ENCODE results near the gene SNPH. TPM values are rescaled to one million over a fixed set of nuclear protein-coding genes. Genes with fewer than 3 reads are reported as not detected.

The SNPH gene
- total and polyA plus RNA-seq, 2 of the 4 experiments (the other 2 are of a cell fraction): 3.1 to 4.5 TPM

- Histone ChIP-seq H4K5ac (ENCODE audit: low read depth, low read length) (no peak overlapping the region), H3K4me2 (ENCODE audit: low read depth, low read length) (no peak overlapping the region), H3K4me1 (ENCODE audit: control insufficient read depth, insufficient read depth, low read length) (peaks cover 8% of the 10 kb centered on the region), H2BK20ac (ENCODE audit: low read depth, low read length) (no peak overlapping the region), H3K4ac (ENCODE audit: low read depth, low read length) (no peak overlapping the region), H2BK120ac (ENCODE audit: low read depth, low read length) (no peak overlapping the region), H2AK9ac (replicated peaks; ENCODE audit: low read depth, low read length, poor library complexity) (no peak overlapping the region), H3K36me3 (ENCODE audit: control insufficient read depth, insufficient read depth, low read length) (peaks cover 1% of the 10 kb centered on the region; the same call in 1 of the 2 replicates), H3K79me1 (ENCODE audit: low read depth in 1 of 2, low read length in 2 of 2) (peaks cover 5 to 21% of the 10 kb centered on the region in 2 experiments; a peak in 3 of 4 replicates), H4K20me1 (ENCODE audit: insufficient read depth, low read length) (peaks cover 9% of the 10 kb centered on the region; the same call in 1 of the 2 replicates), H3K14ac (replicated peaks; ENCODE audit: low read depth, low read length) (no peak overlapping the region), H4K8ac (ENCODE audit: low read depth in 2 of 2, low read length in 2 of 2) (no peak overlapping the region), H2AK5ac (ENCODE audit: low read depth, low read length) (no peak overlapping the region), H3K56ac (ENCODE audit: extremely low read depth, insufficient read depth, low read length) (no peak overlapping the region), H2AFZ (replicated peaks; ENCODE audit: low read length, poor library complexity) (no peak overlapping the region), H3K27me3 (ENCODE audit: control insufficient read depth, insufficient read depth, low read length) (no peaks in the 10 kb centered on the region), H4K91ac (ENCODE audit: insufficient read depth, low read depth, low read length) (no peak overlapping the region), H2BK15ac (ENCODE audit: low read depth, low read length) (no peak overlapping the region), H3K9ac (ENCODE audit: low read depth, low read length) (no peak overlapping the region), H3K4me3 (ENCODE audit: insufficient read depth, low read depth, low read length) (no peak overlapping the region), H3K27ac (ENCODE audit: insufficient read depth, low read length) (no peak overlapping the region), H3K23ac (ENCODE audit: low read depth, low read length) (no peak overlapping the region), H3K18ac (ENCODE audit: low read depth, low read length) (no peak overlapping the region), H3K9me3 (ENCODE audit: control insufficient read depth, insufficient read depth, low read length) (no peaks in the 10 kb centered on the region), H3K9me1 (ENCODE audit: insufficient read depth, low read length) (peaks cover 40% of the 10 kb centered on the region), H2BK5ac (ENCODE audit: low read depth, low read length, poor library complexity, severe bottlenecking) (no peak overlapping the region)
- 100% methylated on average over 1 of the region's 2 CpGs; no CpG with 5 or more reads in 1 of the 2 experiments for WGBS, 2 experiments (ENCODE audit: extremely low coverage in 2 of 2, insufficient read length in 1 of 2)
- TF ChIP-seq BHLHE40 (IDR thresholded peaks at IDR 0.05; ENCODE audit: low read depth, low read length): no peak
- no peak for TF ChIP-seq CEBPB (IDR thresholded peaks at IDR 0.05; ENCODE audit: low read depth, low read length)
- TF ChIP-seq CHD1 (IDR thresholded peaks at IDR 0.05; ENCODE audit: low read depth, low read length): no peak
- no peak for TF ChIP-seq ELK1 (IDR thresholded peaks at IDR 0.05; ENCODE audit: borderline replicate concordance, low read depth, low read length)
- TF ChIP-seq CTCF (conservative IDR thresholded peaks at IDR 0.05; ENCODE audit: low read depth, low read length): no peak
- no peak for TF ChIP-seq MAZ (IDR thresholded peaks at IDR 0.05; ENCODE audit: borderline replicate concordance, low read depth, low read length)
- TF ChIP-seq FOS (IDR thresholded peaks at IDR 0.05; ENCODE audit: low read depth, low read length): no peak
- TF ChIP-seq RFX5 (IDR thresholded peaks at IDR 0.05; ENCODE audit: low read depth, low read length): no peak
- no peak for TF ChIP-seq NFE2L2 (IDR thresholded peaks at IDR 0.05; ENCODE audit: low read depth, low read length)
- TF ChIP-seq MXI1 (IDR thresholded peaks at IDR 0.05; ENCODE audit: borderline replicate concordance, low read depth, low read length): no peak
- no peak for TF ChIP-seq MAFK (IDR thresholded peaks at IDR 0.05; ENCODE audit: low read depth, low read length)
- ATAC-seq (ENCODE audit: low read depth) (no peak), DNase-seq (no peak)
- ChIA-PET POLR2A (ENCODE audit: unreplicated experiment) (no interaction called here), CTCF (no interaction called here)
- in situ Hi-C loops (cut with MboI; ENCODE audit: low sequenced_read_pairs): no loop called here
- intact Hi-C loops (cut with micrococcal nuclease): no loop called here
- dilution Hi-C loops (cut with HindIII; ENCODE audit: low sequenced_read_pairs, unreplicated experiment): no loop called here
- no TSS peak for BruUV-seq (replicated peaks)
These were observed 31.4 kb downstream of the SNPH start for GRCh38 chr20:1297486-1297885.

Measured in IMR-90 (cell line).